ENCODE results near the gene EIF4A3. TPM values are rescaled to one million over a fixed set of nuclear protein-coding genes. Genes with fewer than 3 reads are reported as not detected.
"Not testable (repeated sequence)": the region's sequence is repeated elsewhere in the genome, so short reads cannot be mapped to it uniquely, and the experiment has no call there.

The EIF4A3 gene
- total and polyA plus RNA-seq, 2 experiments from 2014 or later, result 81.7 to 107 TPM

DNA sequence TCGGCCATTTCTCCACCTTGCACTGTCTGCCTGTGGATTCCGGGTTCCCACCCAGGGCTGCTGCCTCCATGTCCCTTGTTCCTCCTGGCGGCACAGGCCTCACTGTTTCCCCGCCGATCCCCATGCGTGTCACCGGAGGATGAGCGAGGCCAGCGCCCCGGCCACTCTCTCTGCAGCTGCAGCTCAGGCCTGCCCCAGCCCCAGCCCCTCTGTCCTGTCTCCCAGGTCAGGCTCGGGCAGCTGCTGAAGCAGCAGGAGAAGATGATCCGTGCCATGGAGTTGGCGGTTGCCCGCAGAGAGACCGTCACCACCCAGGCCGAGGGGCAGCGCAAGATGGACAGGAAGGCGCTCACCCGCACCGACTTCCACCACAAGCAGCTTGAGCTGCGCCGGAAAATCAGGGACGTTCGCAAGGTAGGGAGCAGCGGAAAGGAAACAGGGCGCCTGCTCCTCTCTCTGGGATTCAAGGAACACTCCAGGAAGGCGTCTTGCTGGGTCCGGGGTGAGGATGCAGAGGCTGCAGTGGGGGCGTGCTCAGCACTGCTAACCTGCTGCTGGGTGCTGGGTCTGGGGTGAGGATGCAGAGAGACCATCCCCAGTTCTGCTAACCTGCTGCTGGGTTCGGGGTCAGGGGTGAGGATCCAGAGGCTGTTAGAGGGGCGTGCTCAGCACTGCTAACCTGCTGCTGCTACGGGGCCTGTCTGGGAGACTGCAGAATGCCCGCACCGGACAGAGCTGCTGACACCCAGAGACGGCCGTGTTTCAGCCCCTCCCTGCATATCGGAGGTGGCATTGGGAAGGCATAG, 51.7 kb downstream of the EIF4A3 start:
- H2AFZ ChIP-seq, result no peak overlapping the region
- H3K9me3 ChIP-seq (ENCODE audit: low read depth), result no peaks in the 10 kb centered on the region
- H3K4me3 ChIP-seq, result no peak overlapping the region
- no peaks in the 10 kb centered on the region for H3K36me3 ChIP-seq (replicated peaks; ENCODE audit: insufficient read depth, low read depth)
- TF ChIP-seq EZH2phosphoT487 (IDR thresholded peaks at IDR 0.05; ENCODE audit: low read depth, severe bottlenecking, unreplicated experiment), result no peak
- TF ChIP-seq, protein P1, sequence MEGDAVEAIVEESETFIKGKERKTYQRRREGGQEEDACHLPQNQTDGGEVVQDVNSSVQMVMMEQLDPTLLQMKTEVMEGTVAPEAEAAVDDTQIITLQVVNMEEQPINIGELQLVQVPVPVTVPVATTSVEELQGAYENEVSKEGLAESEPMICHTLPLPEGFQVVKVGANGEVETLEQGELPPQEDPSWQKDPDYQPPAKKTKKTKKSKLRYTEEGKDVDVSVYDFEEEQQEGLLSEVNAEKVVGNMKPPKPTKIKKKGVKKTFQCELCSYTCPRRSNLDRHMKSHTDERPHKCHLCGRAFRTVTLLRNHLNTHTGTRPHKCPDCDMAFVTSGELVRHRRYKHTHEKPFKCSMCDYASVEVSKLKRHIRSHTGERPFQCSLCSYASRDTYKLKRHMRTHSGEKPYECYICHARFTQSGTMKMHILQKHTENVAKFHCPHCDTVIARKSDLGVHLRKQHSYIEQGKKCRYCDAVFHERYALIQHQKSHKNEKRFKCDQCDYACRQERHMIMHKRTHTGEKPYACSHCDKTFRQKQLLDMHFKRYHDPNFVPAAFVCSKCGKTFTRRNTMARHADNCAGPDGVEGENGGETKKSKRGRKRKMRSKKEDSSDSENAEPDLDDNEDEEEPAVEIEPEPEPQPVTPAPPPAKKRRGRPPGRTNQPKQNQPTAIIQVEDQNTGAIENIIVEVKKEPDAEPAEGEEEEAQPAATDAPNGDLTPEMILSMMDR (IDR thresholded peaks at IDR 0.05; ENCODE audit: poor library complexity), result no peak
- TF ChIP-seq EZH2 (IDR thresholded peaks at IDR 0.05; ENCODE audit: borderline replicate concordance), result no peak
- H3K9me2 ChIP-seq (replicated peaks; ENCODE audit: insufficient read depth), result no peaks in the 10 kb centered on the region
- H3K27ac ChIP-seq, result no peak overlapping the region
- H4K20me1 ChIP-seq (ENCODE audit: insufficient read depth, poor library complexity, severe bottlenecking), result no peaks in the 10 kb centered on the region
- H3K4me1 ChIP-seq (ENCODE audit: insufficient read depth), result no peaks in the 10 kb centered on the region
- 93% methylated on average over 37 of the region's 37 CpGs for WGBS (ENCODE audit: low lambda C conversion rate, missing lambda C conversion rate)
- H3K4me2 ChIP-seq, result no peak overlapping the region
- DNase-seq (ENCODE audit: low spot score), result peak; percentile 3
- no peaks in the 10 kb centered on the region for H3K27me3 ChIP-seq
- H3K79me2 ChIP-seq, result no peaks in the 10 kb centered on the region

DNA sequence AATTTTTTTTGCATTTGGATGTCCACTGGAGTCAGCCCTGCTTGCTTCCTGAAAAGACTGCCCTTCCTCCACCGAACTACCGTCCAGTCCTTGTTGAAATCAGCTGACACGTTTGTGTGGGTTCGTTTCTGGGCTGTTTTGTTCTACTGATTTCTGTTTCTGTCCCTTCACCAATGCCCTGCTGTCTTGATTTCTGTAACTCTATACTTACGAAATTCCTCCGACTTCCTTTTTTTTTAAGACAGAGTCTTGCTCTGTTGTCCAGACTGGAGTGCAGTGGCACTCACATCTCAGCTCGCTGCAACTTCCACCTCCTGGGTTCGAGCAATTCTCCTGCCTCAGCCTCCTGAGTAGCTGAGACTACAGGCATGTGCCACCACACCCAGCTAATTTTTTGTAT, 54.0 kb downstream of the EIF4A3 start:
- WGBS (ENCODE audit: low lambda C conversion rate, missing lambda C conversion rate), result 81% methylated on average over 8 of the region's 8 CpGs
- H3K27ac ChIP-seq, result no peak overlapping the region
- TF ChIP-seq, protein P1 (IDR thresholded peaks at IDR 0.05; ENCODE audit: poor library complexity), result no peak
- TF ChIP-seq EZH2phosphoT487 (IDR thresholded peaks at IDR 0.05; ENCODE audit: low read depth, severe bottlenecking, unreplicated experiment) (no peak), EZH2 (IDR thresholded peaks at IDR 0.05; ENCODE audit: borderline replicate concordance) (no peak)

DNA sequence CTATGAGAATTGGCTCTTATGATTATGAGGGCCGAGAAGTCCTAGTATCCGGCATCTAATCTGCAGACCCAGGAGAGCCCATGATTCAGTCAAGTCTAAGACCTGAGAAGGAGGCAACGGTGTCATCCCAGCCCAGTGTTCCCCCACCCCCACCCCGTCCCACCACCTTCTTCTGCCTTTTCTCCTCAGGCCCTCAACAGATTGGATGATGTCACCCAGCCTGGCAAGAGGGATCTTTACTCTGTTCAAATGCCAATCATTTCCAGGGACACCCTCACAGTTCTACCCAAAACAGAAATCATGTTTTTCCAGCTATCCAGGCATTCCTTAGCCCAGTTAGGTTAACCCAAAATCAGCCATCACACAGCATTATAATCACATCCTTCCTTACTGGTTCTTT, 55.6 kb downstream of the EIF4A3 start:
- WGBS (ENCODE audit: low lambda C conversion rate, missing lambda C conversion rate), result 93% methylated on average over 4 of the region's 4 CpGs

More for the DNA sequence above, 54.0 kb downstream of the EIF4A3 start:
- H3K4me2 ChIP-seq, result no peak overlapping the region
- H3K9me3 ChIP-seq (ENCODE audit: low read depth), result no peaks in the 10 kb centered on the region
- H3K79me2 ChIP-seq, result no peaks in the 10 kb centered on the region
- H4K20me1 ChIP-seq (ENCODE audit: insufficient read depth, poor library complexity, severe bottlenecking), result no peaks in the 10 kb centered on the region
- no peak for DNase-seq (ENCODE audit: low spot score)
- H3K4me1 ChIP-seq (ENCODE audit: insufficient read depth), result no peaks in the 10 kb centered on the region
- H3K27me3 ChIP-seq, result no peaks in the 10 kb centered on the region
- H2AFZ ChIP-seq, result no peak overlapping the region
- H3K9me2 ChIP-seq (replicated peaks; ENCODE audit: insufficient read depth), result no peaks in the 10 kb centered on the region
- no peaks in the 10 kb centered on the region for H3K36me3 ChIP-seq (replicated peaks; ENCODE audit: insufficient read depth, low read depth)
- no peak overlapping the region for H3K4me3 ChIP-seq

DNA sequence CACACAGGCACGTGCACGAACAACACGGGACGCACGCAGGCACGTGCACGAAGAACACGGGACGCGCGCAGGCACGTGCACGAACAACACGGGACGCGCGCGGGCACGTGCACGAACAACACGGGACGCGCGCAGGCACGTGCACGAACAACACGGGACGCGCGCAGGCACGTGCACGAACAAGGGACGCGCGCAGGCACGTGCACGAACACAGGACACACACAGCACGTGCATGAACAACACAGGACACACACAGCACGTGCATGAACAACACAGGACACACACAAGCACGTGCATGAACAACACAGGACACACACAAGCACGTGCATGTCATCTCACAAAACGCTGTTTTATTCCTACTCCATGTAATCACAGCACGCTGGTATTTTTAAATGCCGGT, 56.8 kb downstream of the EIF4A3 start:
- H3K36me3 ChIP-seq (replicated peaks; ENCODE audit: insufficient read depth, low read depth); H3K9me3 ChIP-seq (ENCODE audit: low read depth); H3K4me1 ChIP-seq (ENCODE audit: insufficient read depth); H3K27ac ChIP-seq; H3K9me2 ChIP-seq (replicated peaks; ENCODE audit: insufficient read depth); DNase-seq (ENCODE audit: low spot score); H3K27me3 ChIP-seq; H3K4me2 ChIP-seq; H3K79me2 ChIP-seq; H3K4me3 ChIP-seq; H2AFZ ChIP-seq; H4K20me1 ChIP-seq (ENCODE audit: insufficient read depth, poor library complexity, severe bottlenecking): not testable (repeated sequence)
- 97% methylated on average over 12 of the region's 44 CpGs for WGBS (ENCODE audit: low lambda C conversion rate, missing lambda C conversion rate)

More for the DNA sequence above, 55.6 kb downstream of the EIF4A3 start:
- Histone ChIP-seq H2AFZ (no peak overlapping the region), H3K36me3 (replicated peaks; ENCODE audit: insufficient read depth, low read depth) (no peaks in the 10 kb centered on the region), H3K79me2 (no peaks in the 10 kb centered on the region), H3K9me2 (replicated peaks; ENCODE audit: insufficient read depth) (no peaks in the 10 kb centered on the region), H3K4me3 (no peak overlapping the region), H3K4me1 (ENCODE audit: insufficient read depth) (no peaks in the 10 kb centered on the region), H3K27me3 (no peaks in the 10 kb centered on the region), H3K27ac (no peak overlapping the region), H3K4me2 (no peak overlapping the region), H4K20me1 (ENCODE audit: insufficient read depth, poor library complexity, severe bottlenecking) (no peaks in the 10 kb centered on the region), H3K9me3 (ENCODE audit: low read depth) (no peaks in the 10 kb centered on the region)
- TF ChIP-seq EZH2 (IDR thresholded peaks at IDR 0.05; ENCODE audit: borderline replicate concordance) (no peak), EZH2phosphoT487 (IDR thresholded peaks at IDR 0.05; ENCODE audit: low read depth, severe bottlenecking, unreplicated experiment) (no peak)
- TF ChIP-seq, protein P1 (IDR thresholded peaks at IDR 0.05; ENCODE audit: poor library complexity), result no peak
- no peak for DNase-seq (ENCODE audit: low spot score)

Data from hepatocyte (in vitro differentiated cells).